Measurements from ENCODE around the gene RCBTB1. TPM values are rescaled to one million over a fixed set of nuclear protein-coding genes. Genes with fewer than 3 reads are reported as not detected.
"Not testable (repeated sequence)": the region's sequence is repeated elsewhere in the genome, so short reads cannot be mapped to it uniquely, and the experiment has no call there.

RCBTB1 gene
- total RNA-seq, 1 donor from 2014 or later, result 24.9 TPM

DNA sequence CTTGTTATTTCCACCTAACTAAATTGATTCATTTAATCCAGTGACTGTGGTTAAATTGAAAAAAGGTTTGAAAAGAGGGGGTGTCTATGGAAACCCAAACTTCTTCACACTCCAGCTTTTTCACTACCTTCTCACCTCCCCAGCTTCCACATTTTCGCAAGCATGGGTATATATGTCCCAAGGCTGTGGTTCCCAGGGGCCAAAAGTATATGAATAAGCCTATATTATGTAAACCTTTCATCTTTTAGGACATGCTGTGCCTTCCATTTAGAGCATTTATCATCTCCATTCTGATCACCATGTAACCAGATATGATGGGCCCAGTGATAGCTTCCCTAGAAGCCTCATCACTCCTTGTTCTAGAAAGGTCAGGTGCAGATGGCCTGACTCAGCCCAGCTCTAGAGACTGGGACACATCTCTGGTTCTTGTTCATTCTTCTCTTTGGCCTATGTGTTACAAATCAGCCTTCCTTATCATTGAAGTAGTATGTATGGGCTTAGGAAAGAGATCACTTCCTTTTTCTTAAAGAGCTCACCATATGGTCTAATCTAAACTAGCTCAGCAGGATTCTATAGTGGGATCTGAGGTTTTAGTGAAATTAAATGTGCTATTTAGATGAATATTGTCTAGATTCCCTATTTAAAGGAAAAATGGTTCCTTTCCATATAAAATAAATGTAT is 23.4 kb upstream of the RCBTB1 start:
- no peak overlapping the region for H3K27ac ChIP-seq
- intact Hi-C loops (cut with DNase I), result no loop called here
- ATAC-seq, result no peak
- H3K4me3 ChIP-seq, result no peak overlapping the region
- no peaks in the 10 kb centered on the region for H3K9me3 ChIP-seq
- TF ChIP-seq, protein P1, sequence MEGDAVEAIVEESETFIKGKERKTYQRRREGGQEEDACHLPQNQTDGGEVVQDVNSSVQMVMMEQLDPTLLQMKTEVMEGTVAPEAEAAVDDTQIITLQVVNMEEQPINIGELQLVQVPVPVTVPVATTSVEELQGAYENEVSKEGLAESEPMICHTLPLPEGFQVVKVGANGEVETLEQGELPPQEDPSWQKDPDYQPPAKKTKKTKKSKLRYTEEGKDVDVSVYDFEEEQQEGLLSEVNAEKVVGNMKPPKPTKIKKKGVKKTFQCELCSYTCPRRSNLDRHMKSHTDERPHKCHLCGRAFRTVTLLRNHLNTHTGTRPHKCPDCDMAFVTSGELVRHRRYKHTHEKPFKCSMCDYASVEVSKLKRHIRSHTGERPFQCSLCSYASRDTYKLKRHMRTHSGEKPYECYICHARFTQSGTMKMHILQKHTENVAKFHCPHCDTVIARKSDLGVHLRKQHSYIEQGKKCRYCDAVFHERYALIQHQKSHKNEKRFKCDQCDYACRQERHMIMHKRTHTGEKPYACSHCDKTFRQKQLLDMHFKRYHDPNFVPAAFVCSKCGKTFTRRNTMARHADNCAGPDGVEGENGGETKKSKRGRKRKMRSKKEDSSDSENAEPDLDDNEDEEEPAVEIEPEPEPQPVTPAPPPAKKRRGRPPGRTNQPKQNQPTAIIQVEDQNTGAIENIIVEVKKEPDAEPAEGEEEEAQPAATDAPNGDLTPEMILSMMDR (IDR thresholded peaks at IDR 0.05), result no peak
- no peaks in the 10 kb centered on the region for H3K4me1 ChIP-seq
- H3K36me3 ChIP-seq, result no peaks in the 10 kb centered on the region
- no peak for DNase-seq
- no peaks in the 10 kb centered on the region for H3K27me3 ChIP-seq (ENCODE audit: low read depth)

DNA sequence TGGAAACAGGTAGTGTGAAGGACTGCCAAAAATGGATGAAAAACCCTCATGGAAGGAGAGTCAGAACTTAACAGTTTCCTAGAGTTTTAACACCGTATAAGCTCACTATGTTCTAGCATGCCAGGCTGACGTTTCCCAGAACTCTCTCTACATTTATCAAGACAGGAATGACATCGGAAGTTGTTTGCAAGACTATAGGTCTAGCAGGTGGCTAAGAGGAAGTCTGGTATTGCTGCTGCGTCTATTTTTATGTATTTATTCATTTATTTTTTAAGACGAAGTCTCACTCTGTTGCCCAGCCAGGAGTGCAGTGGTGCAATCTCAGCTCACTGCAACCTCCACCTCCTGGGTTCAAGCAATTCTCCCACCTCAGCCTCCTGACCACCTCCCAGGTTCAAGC is 22.4 kb upstream of the RCBTB1 start:
- H3K27ac ChIP-seq, result no peak overlapping the region
- H3K27me3 ChIP-seq (ENCODE audit: low read depth), result no peaks in the 10 kb centered on the region
- intact Hi-C loops (cut with DNase I), result no loop called here
- ATAC-seq, result no peak
- H3K36me3 ChIP-seq, result no peaks in the 10 kb centered on the region
- DNase-seq, result no peak
- TF ChIP-seq, protein P1 (IDR thresholded peaks at IDR 0.05), result no peak
- no peak overlapping the region for H3K4me3 ChIP-seq
- H3K4me1 ChIP-seq, result no peaks in the 10 kb centered on the region
- no peaks in the 10 kb centered on the region for H3K9me3 ChIP-seq

DNA sequence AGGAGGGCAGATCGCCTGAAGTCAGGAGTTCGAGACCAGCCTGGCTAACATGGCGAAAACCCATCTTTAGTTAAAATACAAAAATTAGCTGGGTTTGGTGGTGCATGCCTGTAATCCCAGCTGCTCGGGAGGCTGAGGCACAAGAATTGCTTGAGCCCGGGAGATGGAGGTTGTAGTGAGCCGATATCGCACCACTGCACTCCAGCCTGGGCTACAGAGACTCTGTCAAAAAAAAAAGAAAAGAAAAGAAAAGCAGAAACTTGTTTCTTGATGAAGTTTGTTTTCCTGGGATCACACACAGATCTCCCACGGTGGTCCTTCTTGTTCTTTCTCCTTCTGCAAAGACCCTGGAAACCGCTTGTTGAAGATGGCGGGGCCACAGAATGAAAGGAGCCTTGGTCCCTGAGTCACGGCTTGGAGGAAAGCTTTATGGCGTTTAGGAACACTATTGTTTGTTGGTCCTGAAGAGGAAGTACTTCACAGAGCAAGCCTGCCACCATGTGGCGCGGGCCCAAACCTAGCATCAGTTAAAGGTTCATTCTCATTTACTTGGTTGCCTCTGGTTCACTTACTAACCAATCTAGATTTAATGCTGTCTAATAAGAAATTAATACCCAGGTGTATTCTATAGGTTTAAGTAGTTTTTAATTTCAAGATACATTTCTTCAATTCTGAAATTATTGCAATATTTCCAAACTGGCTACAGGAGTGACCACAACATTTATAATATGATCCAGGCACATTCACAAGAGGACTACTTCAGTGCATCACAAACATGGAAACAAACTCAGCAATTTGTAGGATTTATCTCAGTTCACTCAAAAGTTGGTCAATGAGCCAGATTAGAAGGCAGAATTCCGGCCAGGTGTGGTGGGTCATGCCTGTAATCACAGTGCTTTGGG is 21.6 kb upstream of the RCBTB1 start:
- Histone ChIP-seq H3K4me3 (peak overlapping the region; percentile 37), H3K4me1 (no peaks in the 10 kb centered on the region), H3K36me3 (no peaks in the 10 kb centered on the region), H3K27me3 (ENCODE audit: low read depth) (no peaks in the 10 kb centered on the region), H3K27ac (no peak overlapping the region), H3K9me3 (no peaks in the 10 kb centered on the region)
- TF ChIP-seq, protein P1 (IDR thresholded peaks at IDR 0.05), result peak; percentile 79
- ATAC-seq (peak; percentile 95 to 98), DNase-seq (peak; percentile 91)
- intact Hi-C loops (cut with DNase I), result no loop called here

DNA sequence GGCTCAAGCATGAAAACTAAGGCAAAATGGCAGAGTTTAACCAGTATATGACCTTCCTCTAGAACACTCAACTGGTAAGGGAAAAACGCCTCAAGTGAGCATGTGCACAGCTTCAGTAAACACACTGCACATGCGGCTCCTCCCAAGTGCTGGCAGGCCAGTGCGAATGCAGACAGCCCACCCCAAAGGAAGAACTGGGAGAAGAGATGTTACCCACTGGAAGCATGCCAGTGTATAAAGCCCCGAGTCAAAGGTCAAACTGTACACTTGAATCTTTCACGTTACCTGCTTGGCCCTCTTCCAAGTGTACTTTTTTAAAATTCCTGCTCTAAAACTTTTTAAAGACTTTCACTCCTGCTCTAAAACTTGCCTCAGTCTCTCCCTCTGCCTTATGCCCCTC is 19.2 kb upstream of the RCBTB1 start:
- H3K27ac ChIP-seq, result no peak overlapping the region
- H3K27me3 ChIP-seq (ENCODE audit: low read depth), result no peaks in the 10 kb centered on the region
- intact Hi-C loops (cut with DNase I), result no loop called here
- H3K36me3 ChIP-seq, result no peaks in the 10 kb centered on the region
- ATAC-seq (no peak), DNase-seq (no peak)
- no peak overlapping the region for H3K4me3 ChIP-seq
- no peaks in the 10 kb centered on the region for H3K9me3 ChIP-seq
- no peaks in the 10 kb centered on the region for H3K4me1 ChIP-seq
- TF ChIP-seq, protein P1 (IDR thresholded peaks at IDR 0.05), result no peak

DNA sequence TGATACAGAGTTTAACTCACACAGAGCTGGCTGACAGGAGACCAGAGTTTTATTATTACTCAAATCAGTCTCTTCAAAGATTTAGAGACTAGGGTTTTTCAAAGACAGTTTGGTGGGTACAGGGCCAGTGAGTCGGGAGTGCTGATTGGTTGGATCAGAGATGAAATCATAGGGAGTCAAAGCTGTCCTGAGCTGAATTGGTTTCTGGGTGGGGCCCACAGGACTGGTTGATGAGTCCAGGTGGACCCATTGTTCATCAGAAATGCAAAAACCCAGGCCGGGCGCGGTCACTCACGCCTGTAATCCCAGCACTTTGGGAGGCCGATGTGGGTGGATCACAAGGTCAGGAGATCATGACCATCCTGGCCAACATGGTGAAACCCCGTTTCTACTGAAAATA is 17.3 kb upstream of the RCBTB1 start:
- H3K4me3 ChIP-seq; H3K36me3 ChIP-seq; DNase-seq; H3K27ac ChIP-seq; H3K9me3 ChIP-seq; ATAC-seq; H3K4me1 ChIP-seq; intact Hi-C loops (cut with DNase I); H3K27me3 ChIP-seq (ENCODE audit: low read depth): not testable (repeated sequence)

DNA sequence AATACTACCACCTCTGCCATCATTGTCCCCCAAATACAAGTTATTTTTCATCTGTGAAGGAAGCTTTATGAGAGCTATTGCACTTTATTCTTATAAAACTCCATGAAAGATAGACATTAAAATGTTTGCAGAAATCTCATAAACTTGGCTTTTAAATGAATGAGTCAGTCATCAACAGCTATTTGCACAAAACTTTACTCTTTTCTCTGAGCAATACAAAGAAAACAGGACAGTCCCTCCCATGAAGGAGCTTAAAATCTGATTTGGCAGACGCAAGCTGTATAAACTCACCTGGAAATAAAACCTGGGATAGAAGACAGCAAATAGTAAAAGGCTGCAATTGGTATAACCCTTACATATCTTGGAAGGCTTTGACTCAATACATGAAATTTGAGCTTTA is 16.6 kb upstream of the RCBTB1 start:
- Histone ChIP-seq H3K27me3 (ENCODE audit: low read depth) (no peaks in the 10 kb centered on the region), H3K9me3 (no peaks in the 10 kb centered on the region), H3K27ac (no peak overlapping the region), H3K4me3 (no peak overlapping the region), H3K36me3 (no peaks in the 10 kb centered on the region), H3K4me1 (no peaks in the 10 kb centered on the region)
- intact Hi-C loops (cut with DNase I), result no loop called here
- TF ChIP-seq, protein P1 (IDR thresholded peaks at IDR 0.05), result no peak
- ATAC-seq, result no peak
- DNase-seq, result no peak
